ENCODE data around the gene GPA33.

GPA33 gene

DNA sequence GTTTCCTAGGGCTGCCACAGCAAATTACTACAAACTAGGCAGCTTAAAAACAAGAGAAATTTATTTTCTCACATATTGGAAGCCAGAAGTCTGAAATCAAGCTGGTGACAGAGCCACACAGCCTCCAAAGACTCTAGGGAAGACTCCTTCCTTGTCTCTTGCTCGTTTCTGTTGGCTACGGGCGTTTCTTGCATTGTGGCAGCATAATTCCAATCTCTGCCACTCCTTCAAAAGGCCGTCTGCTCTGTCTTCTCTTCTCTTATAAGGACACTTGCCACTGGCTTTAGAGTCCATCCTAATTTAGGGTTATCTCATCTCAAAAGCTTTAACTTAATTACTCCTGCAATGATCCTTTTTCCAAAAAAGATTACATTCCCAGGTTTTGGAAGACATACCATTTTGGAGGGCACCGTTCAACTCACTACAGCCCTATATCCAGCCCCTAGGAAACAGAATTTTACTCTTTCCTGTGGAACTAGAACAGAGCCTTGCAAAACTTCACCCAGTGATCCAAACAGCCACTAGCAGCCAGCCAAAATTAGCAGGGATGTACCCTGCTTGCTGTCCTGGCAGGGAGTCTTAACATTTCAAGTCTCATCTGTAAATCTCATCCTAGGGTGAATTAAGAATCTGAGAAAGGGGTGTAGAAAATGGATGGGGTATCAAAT lies 12.9 kb upstream of the GPA33 start:
- TF ChIP-seq, protein P1, sequence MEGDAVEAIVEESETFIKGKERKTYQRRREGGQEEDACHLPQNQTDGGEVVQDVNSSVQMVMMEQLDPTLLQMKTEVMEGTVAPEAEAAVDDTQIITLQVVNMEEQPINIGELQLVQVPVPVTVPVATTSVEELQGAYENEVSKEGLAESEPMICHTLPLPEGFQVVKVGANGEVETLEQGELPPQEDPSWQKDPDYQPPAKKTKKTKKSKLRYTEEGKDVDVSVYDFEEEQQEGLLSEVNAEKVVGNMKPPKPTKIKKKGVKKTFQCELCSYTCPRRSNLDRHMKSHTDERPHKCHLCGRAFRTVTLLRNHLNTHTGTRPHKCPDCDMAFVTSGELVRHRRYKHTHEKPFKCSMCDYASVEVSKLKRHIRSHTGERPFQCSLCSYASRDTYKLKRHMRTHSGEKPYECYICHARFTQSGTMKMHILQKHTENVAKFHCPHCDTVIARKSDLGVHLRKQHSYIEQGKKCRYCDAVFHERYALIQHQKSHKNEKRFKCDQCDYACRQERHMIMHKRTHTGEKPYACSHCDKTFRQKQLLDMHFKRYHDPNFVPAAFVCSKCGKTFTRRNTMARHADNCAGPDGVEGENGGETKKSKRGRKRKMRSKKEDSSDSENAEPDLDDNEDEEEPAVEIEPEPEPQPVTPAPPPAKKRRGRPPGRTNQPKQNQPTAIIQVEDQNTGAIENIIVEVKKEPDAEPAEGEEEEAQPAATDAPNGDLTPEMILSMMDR (IDR thresholded peaks at IDR 0.05; ENCODE audit: low read depth, low read length, poor library complexity, severe bottlenecking) = no peak
- no peak for TF ChIP-seq EZH2phosphoT487 (IDR thresholded peaks at IDR 0.05; ENCODE audit: borderline replicate concordance, low read length)
- Histone ChIP-seq H3K79me2 (ENCODE audit: control insufficient read depth, low read length) (no peaks in the 10 kb centered on the region), H3K4me1 (ENCODE audit: control insufficient read depth, low read length) (peaks cover 25% of the 10 kb centered on the region), H3K4me3 (ENCODE audit: low read length) (no peak overlapping the region), H3K27me3 (ENCODE audit: control insufficient read depth, low read length) (no peaks in the 10 kb centered on the region), H3K27ac (ENCODE audit: low read depth, low read length) (no peak overlapping the region), H4K20me1 (ENCODE audit: control insufficient read depth, insufficient read depth, low read depth, low read length) (no peaks in the 10 kb centered on the region), H3K4me2 (ENCODE audit: low read length) (no peak overlapping the region), H3K9me2 (replicated peaks; ENCODE audit: control insufficient read depth, low read length) (no peaks in the 10 kb centered on the region), H3K9me3 (ENCODE audit: control insufficient read depth, insufficient read depth, low read length) (no peaks in the 10 kb centered on the region), H3F3A (ENCODE audit: control insufficient read depth, insufficient read depth) (no peaks in the 10 kb centered on the region), H3K36me3 (ENCODE audit: control insufficient read depth, low read length) (no peaks in the 10 kb centered on the region)

DNA sequence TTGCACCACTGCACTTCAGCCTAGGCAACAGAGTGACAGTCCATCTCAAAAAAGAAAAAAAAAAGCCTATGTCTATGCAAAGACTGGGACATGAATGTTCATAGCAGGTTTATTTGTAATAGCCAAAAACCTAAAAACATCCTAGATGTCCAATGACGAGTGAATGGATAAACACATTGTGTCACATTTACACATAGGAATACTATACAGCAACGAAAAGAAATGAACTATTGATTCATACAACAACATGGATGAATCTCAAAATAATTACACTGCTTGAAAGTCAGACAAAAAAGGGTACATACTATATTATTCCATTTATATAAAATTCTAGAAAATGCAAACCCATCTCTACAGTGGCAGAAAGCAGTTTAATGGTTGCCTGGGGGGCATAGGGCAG lies 11.6 kb upstream of the GPA33 start:
- TF ChIP-seq, protein P1 (IDR thresholded peaks at IDR 0.05; ENCODE audit: low read depth, low read length, poor library complexity, severe bottlenecking) = no peak
- no peak for TF ChIP-seq EZH2phosphoT487 (IDR thresholded peaks at IDR 0.05; ENCODE audit: borderline replicate concordance, low read length)
- H3K4me2 ChIP-seq (ENCODE audit: low read length) = no peak overlapping the region
- no peaks in the 10 kb centered on the region for H3K36me3 ChIP-seq (ENCODE audit: control insufficient read depth, low read length)

DNA sequence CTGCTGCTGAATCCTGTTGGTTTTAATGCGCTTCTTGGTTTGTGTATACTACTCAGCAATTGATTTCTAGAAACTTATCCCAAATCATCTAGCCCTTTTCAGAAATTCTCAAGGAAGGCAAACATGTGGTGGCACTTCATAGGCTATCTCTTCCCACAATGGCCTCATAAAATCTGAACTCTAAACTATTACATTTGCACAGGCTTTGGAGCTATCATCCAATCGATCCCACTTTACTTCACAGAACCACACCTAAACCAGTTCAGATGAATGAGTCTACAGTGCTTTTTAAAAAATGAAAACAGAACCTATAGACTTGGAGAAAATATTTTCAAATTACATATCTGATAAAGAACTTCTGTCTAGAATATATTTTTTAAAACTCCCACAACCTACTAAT lies 10.6 kb upstream of the GPA33 start:
- no peak overlapping the region for H3K4me3 ChIP-seq (ENCODE audit: low read length)
- H3K4me2 ChIP-seq (ENCODE audit: low read length) = no peak overlapping the region
- no peaks in the 10 kb centered on the region for H3F3A ChIP-seq (ENCODE audit: control insufficient read depth, insufficient read depth)
- peaks cover 19% of the 10 kb centered on the region for H3K4me1 ChIP-seq (ENCODE audit: control insufficient read depth, low read length)
- H3K9me2 ChIP-seq (replicated peaks; ENCODE audit: control insufficient read depth, low read length) = no peaks in the 10 kb centered on the region
- H3K27me3 ChIP-seq (ENCODE audit: control insufficient read depth, low read length) = no peaks in the 10 kb centered on the region
- H3K79me2 ChIP-seq (ENCODE audit: control insufficient read depth, low read length) = no peaks in the 10 kb centered on the region
- no peak for TF ChIP-seq EZH2phosphoT487 (IDR thresholded peaks at IDR 0.05; ENCODE audit: borderline replicate concordance, low read length)
- TF ChIP-seq, protein P1 (IDR thresholded peaks at IDR 0.05; ENCODE audit: low read depth, low read length, poor library complexity, severe bottlenecking) = no peak
- no peak overlapping the region for H3K27ac ChIP-seq (ENCODE audit: low read depth, low read length)
- H3K9me3 ChIP-seq (ENCODE audit: control insufficient read depth, insufficient read depth, low read length) = 0 out of 2 replicates have a peak, but pooled peaks cover 3% of the 10 kb centered on the region
- no peaks in the 10 kb centered on the region for H3K36me3 ChIP-seq (ENCODE audit: control insufficient read depth, low read length)
- no peaks in the 10 kb centered on the region for H4K20me1 ChIP-seq (ENCODE audit: control insufficient read depth, insufficient read depth, low read depth, low read length)

More for the DNA sequence above, 11.6 kb upstream of the GPA33 start:
- H3K27me3 ChIP-seq (ENCODE audit: control insufficient read depth, low read length) = no peaks in the 10 kb centered on the region
- no peaks in the 10 kb centered on the region for H4K20me1 ChIP-seq (ENCODE audit: control insufficient read depth, insufficient read depth, low read depth, low read length)
- no peak overlapping the region for H3K4me3 ChIP-seq (ENCODE audit: low read length)
- H3K9me2 ChIP-seq (replicated peaks; ENCODE audit: control insufficient read depth, low read length) = no peaks in the 10 kb centered on the region
- H3K79me2 ChIP-seq (ENCODE audit: control insufficient read depth, low read length) = no peaks in the 10 kb centered on the region
- H3K27ac ChIP-seq (ENCODE audit: low read depth, low read length) = no peak overlapping the region
- H3K4me1 ChIP-seq (ENCODE audit: control insufficient read depth, low read length) = peaks cover 25% of the 10 kb centered on the region
- H3K9me3 ChIP-seq (ENCODE audit: control insufficient read depth, insufficient read depth, low read length) = 0 out of 2 replicates have a peak, but pooled peaks cover 3% of the 10 kb centered on the region
- H3F3A ChIP-seq (ENCODE audit: control insufficient read depth, insufficient read depth) = no peaks in the 10 kb centered on the region
